Endothelial cell of umbilical vein (primary cell): Measurements from ENCODE around the gene TXK. TPM values are rescaled to one million over a fixed set of nuclear protein-coding genes. Genes with fewer than 3 reads are reported as not detected.

Experiments used
- BruUV-seq: library from RNA; stranded (reverse); fragments of 400-500 nt; replicated peaks from 2 replicates; lab custom pipeline; 2021; lab: Mats Ljungman, UMichigan
- CTCF ChIA-PET: fragments of 300-600, 350-600 bp; sonication (Branson Sonifier 250); formaldehyde crosslinking; loops from one replicate; lab custom pipeline; 2021; ENCODE audit warnings: antibody characterized with exemption, inconsistent platforms; lab: Charles Lee
- POLR2A ChIA-PET: fragments of 300-600, 350-600 bp; sonication (Branson Sonifier 250); formaldehyde crosslinking; loops from one replicate; lab custom pipeline; 2021; ENCODE audit warnings: antibody characterized with exemption, inconsistent platforms; lab: Charles Lee
- DNase-seq: peaks from one replicate; pipeline ENCODE4 v3.0.0-alpha.2; 2011; ENCODE audit warnings: low read depth, low spot score
- FAIRE-seq: peaks from 2 replicates; lab custom pipeline; 2011; peaks lifted over from hg19 to GRCh38; lab: Jason Lieb, UNC
- H2AFZ ChIP-seq: 2 replicates; pipeline ENCODE4 v1.6.0; 2012; ENCODE audit warnings: low read depth, low read length, control low read depth, inconsistent platforms
- H3K27ac ChIP-seq: 2 replicates; pipeline ENCODE4 v1.5.1; 2011; ENCODE audit warnings: low read depth, mild to moderate bottlenecking, control low read depth, low read length, moderate library complexity; ENCODE audit not compliant: insufficient read depth
- H3K27me3 ChIP-seq, 2 experiments: 2 replicates each; pipeline versions ENCODE4 v1.6.0 to v1.6.1; 2011; ENCODE audit warnings: low read length in 2 of 2, mixed read lengths in 1 of 2; ENCODE audit not compliant: control insufficient read depth in 2 of 2, insufficient read depth in 2 of 2
- H3K36me3 ChIP-seq, 2 experiments: 2 replicates in 1 of 2; 3 replicates in 1 of 2; pipeline ENCODE4 v1.5.1; 2011; ENCODE audit warnings: low read length in 2 of 2, mild to moderate bottlenecking in 1 of 2, moderate library complexity in 1 of 2; ENCODE audit not compliant: control insufficient read depth in 2 of 2, insufficient read depth in 2 of 2; ENCODE audit errors: extremely low read depth in 1 of 2
- H3K4me1 ChIP-seq: 3 replicates; pipeline ENCODE4 v1.5.1; 2011; ENCODE audit warnings: mild to moderate bottlenecking, low read length; ENCODE audit not compliant: control insufficient read depth, insufficient read depth; ENCODE audit errors: extremely low read depth
- H3K4me2 ChIP-seq: 2 replicates; pipeline ENCODE4 v1.6.1; 2011; ENCODE audit warnings: low read length, control low read depth, mixed read lengths; ENCODE audit not compliant: insufficient read depth
- H3K4me3 ChIP-seq, 3 experiments: fragments of 200-600 bp in 1 of 3; sonication (generic), shearing (Covaris generic) in 1 of 3; replicated peaks in 1 of 3; 2 replicates each; pipeline ENCODE4 v1.5.1; 2011 to 2016; ENCODE audit warnings: control low read depth in 3 of 3, low read length in 3 of 3, mild to moderate bottlenecking in 2 of 3, inconsistent platforms in 1 of 3, low read depth in 1 of 3, moderate library complexity in 1 of 3; ENCODE audit not compliant: insufficient read depth in 1 of 3
- H3K79me2 ChIP-seq: 2 replicates; pipeline ENCODE4 v1.6.0; 2012; ENCODE audit warnings: low read length, inconsistent platforms; ENCODE audit not compliant: control insufficient read depth, insufficient read depth
- H3K9ac ChIP-seq: replicated peaks from 2 replicates; pipeline ENCODE3; 2011; ENCODE audit warnings: low read length, control low read depth; ENCODE audit not compliant: insufficient read depth; ENCODE audit errors: extremely low read depth
- H3K9me1 ChIP-seq: replicated peaks from 3 replicates; pipeline ENCODE4 v1.6.0; 2011; ENCODE audit warnings: mild to moderate bottlenecking, low read length; ENCODE audit not compliant: control insufficient read depth, insufficient read depth; ENCODE audit errors: extremely low read depth
- H3K9me3 ChIP-seq: replicated peaks from 2 replicates; pipeline ENCODE4 v1.5.1; 2012; ENCODE audit warnings: low read length, inconsistent platforms; ENCODE audit not compliant: control insufficient read depth, insufficient read depth
- H4K20me1 ChIP-seq: replicated peaks from 2 replicates; pipeline ENCODE3; 2011; ENCODE audit warnings: mild to moderate bottlenecking, low read length; ENCODE audit not compliant: control insufficient read depth, insufficient read depth; ENCODE audit errors: extremely low read depth
- CTCF ChIP-seq, 2 donors: IDR thresholded peaks; 1 replicate in 1 of 2; 2 replicates in 1 of 2; pipeline ENCODE4 v1.5.1; 2011; ENCODE audit warnings: low read length in 2 of 2, mild to moderate bottlenecking in 2 of 2, moderate library complexity in 2 of 2, control low read depth in 1 of 2, inconsistent platforms in 1 of 2, low read depth in 1 of 2; ENCODE audit not compliant: insufficient read depth in 1 of 2; ENCODE audit errors: extremely low read depth in 1 of 2
- EZH2 ChIP-seq: IDR thresholded peaks from 2 replicates; pipeline ENCODE4 v1.6.1; 2012; ENCODE audit warnings: borderline replicate concordance, low read depth, mild to moderate bottlenecking, moderate library complexity, low read length, inconsistent platforms; ENCODE audit not compliant: severe bottlenecking
- FOS ChIP-seq: IDR thresholded peaks from 2 replicates; pipeline ENCODE4 v1.6.1; 2011; ENCODE audit warnings: mild to moderate bottlenecking, low read length, moderate library complexity, borderline replicate concordance; ENCODE audit not compliant: insufficient read depth
- GATA2 ChIP-seq: IDR thresholded peaks from 2 replicates; pipeline ENCODE4 v1.7.0; 2011; ENCODE audit warnings: low read depth, mild to moderate bottlenecking, moderate library complexity, mixed read lengths, low read length; ENCODE audit not compliant: insufficient read length, insufficient read depth
- JUN ChIP-seq: IDR thresholded peaks from 2 replicates; pipeline ENCODE4 v1.6.1; 2011; ENCODE audit warnings: borderline replicate concordance, low read depth; ENCODE audit not compliant: insufficient read length, insufficient read depth
- MYC ChIP-seq: IDR thresholded peaks from one replicate; pipeline ENCODE4 v1.6.1; 2011; ENCODE audit warnings: mild to moderate bottlenecking, low read depth, low read length
- POLR2A ChIP-seq: IDR thresholded peaks from 2 replicates; pipeline ENCODE4 v1.6.1; 2012; ENCODE audit warnings: low read depth, mild to moderate bottlenecking, control low read depth, low read length
- POLR2AphosphoS5 ChIP-seq: IDR thresholded peaks from 2 replicates; pipeline ENCODE4 v1.6.1; 2012; ENCODE audit warnings: low read depth, mild to moderate bottlenecking, control low read depth, low read length, moderate library complexity; ENCODE audit not compliant: insufficient read depth
- dilution Hi-C: fragments of 300-500 bp; cut with MboI; formaldehyde crosslinking; loops from one replicate; pipeline ENCODE4 v1.15.0; 2019; ENCODE audit warnings: low sequenced_read_pairs; ENCODE audit not compliant: extremely low pct_ligation_motif_present
- intact Hi-C: fragments of 100-400 bp; cut with micrococcal nuclease; formaldehyde crosslinking; loops from one replicate; pipeline ENCODE4 v1.10.0; 2022
- polyA plus RNA-seq, 4 experiments: library from polyadenylated mRNA; depleted of rRNA in 3 of 4; stranded (reverse) in 3 of 4; unstranded in 1 of 4; fragments of >200 nt; gene quantifications; 2 replicates each; pipeline versions ENCODE4 v1.2.1 to v1.2.3, GENCODE V29; 2011 to 2012; ENCODE audit warnings: missing spikeins in 1 of 4
- total RNA-seq: library from RNA; stranded (reverse); gene quantifications from 2 replicates; pipeline ENCODE4 v1.2.3, GENCODE V29; 2021
- TF ChIP-seq, protein P1 (sequence below): IDR thresholded peaks from 2 replicates; pipeline ENCODE4 v1.6.1; 2011; ENCODE audit not compliant: insufficient read depth, insufficient read length

TXK gene
- total and polyA plus RNA-seq, 2 donors (not counting 3 experiments of a cell fraction or from before 2014, with no cell fraction given), result 0.26 to 0.97 TPM

DNA sequence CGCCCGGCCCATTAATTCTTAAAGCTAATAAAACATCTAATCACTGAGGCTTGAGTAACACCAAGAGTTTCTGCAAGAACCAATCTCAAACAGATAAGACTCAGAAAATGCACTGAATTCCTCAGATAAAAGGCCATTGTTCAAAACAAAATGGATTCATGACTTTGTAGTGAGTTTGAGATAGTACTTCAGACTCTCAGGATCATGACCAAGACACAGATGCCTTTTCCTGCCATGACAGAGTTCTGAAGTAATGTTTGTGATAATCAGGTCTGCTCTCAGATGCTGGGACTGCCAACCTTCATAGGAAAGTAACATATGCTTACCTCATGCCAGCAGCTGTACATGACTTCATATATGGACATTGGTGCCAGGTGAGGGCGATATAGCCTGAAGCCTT lies 62.9 kb downstream of the TXK start:
- Histone ChIP-seq H3K9me3 (no peaks in the 10 kb centered on the region), H3K4me3 (no peak overlapping the region), H3K9ac (no peak overlapping the region), H3K4me1 (no peaks in the 10 kb centered on the region), H3K27ac (no peak overlapping the region), H3K9me1 (no peaks in the 10 kb centered on the region), H2AFZ (no peak overlapping the region), H4K20me1 (no peaks in the 10 kb centered on the region), H3K36me3 (no peaks in the 10 kb centered on the region), H3K27me3 (no peaks in the 10 kb centered on the region), H3K4me2 (no peak overlapping the region), H3K79me2 (no peaks in the 10 kb centered on the region)
- POLR2A ChIA-PET, result no interaction called here
- FAIRE-seq (peak; percentile 46), DNase-seq (no peak)
- TF ChIP-seq GATA2, result no peak
- no peak for TF ChIP-seq EZH2
- TF ChIP-seq JUN, result no peak
- TF ChIP-seq, protein P1, sequence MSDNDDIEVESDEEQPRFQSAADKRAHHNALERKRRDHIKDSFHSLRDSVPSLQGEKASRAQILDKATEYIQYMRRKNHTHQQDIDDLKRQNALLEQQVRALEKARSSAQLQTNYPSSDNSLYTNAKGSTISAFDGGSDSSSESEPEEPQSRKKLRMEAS, result no peak
- TF ChIP-seq POLR2A, result no peak
- no peak for TF ChIP-seq FOS
- no peak for TF ChIP-seq POLR2AphosphoS5
- TF ChIP-seq CTCF (IDR thresholded peaks at IDR 0.05; ENCODE audit: extremely low read depth in 1 of 2, insufficient read depth in 1 of 2, low read depth in 1 of 2, low read length in 2 of 2), result no peak
- no peak for TF ChIP-seq MYC
- dilution Hi-C loops (no loop called here), intact Hi-C loops (no loop called here)
- CTCF ChIA-PET, result interaction anchor here (1.5 kb wide), 1 partner anchor 24 kb away, joined by 3 read pairs; no protein-coding TSS in a partner anchor
- no TSS peak for BruUV-seq
